ENCODE results near the gene MLIP. TPM values are rescaled to one million over a fixed set of nuclear protein-coding genes. Genes with fewer than 3 reads are reported as not detected.

Gene MLIP
- not detected for total RNA-seq (2021; fragmentation: NEBNext Ultra II Directional; extraction: Animal tissue kit (Norgen Biotek cat#: 25700))
- long read RNA-seq = 0 reads

GRCh38 chr6:54111341-54112045 is at the start of gene MLIP:
TSS of gene MLIP (plus strand) at chr6:54111443. CDS start at chr6:54111480, 37 bp downstream.
- no peak for TF ChIP-seq CTCF (IDR thresholded peaks at IDR 0.05)
- no peak for DNase-seq
- no peak within 1 kb of the TSS for H3K4me3 Mint-ChIP-seq
- no peak within 1 kb of the TSS for H3K27ac Mint-ChIP-seq
- H3K36me3 Mint-ChIP-seq (ENCODE audit: low read depth) = no peaks in the 10 kb centered on the region
- H3K4me1 Mint-ChIP-seq (ENCODE audit: low read depth) = no peaks in the 10 kb centered on the region
- no peaks in the 10 kb centered on the region for H3K9me3 Mint-ChIP-seq
- H3K27me3 Mint-ChIP-seq (ENCODE audit: insufficient read depth) = no peaks in the 10 kb centered on the region; the same call in 1 of the 2 replicates

DNA sequence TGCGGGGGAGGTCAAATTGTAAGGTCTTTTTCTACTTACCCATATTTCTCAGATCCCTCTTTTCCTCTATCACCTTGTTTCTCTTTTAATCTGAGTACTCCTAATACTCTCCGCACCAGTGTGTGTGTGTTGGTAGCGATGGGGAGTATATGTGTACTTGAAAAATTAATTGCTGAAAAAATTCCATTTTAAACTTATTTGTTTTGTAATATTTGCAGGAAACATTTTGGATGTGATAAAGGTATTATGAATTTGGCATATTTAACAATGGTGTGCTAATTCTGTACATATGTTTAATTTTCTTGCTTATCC is 48.1 kb upstream of the MLIP start:
- no peak for TF ChIP-seq CTCF (IDR thresholded peaks at IDR 0.05)
- Mint-ChIP-seq H3K36me3 (ENCODE audit: low read depth) (no peaks in the 10 kb centered on the region), H3K27ac (no peak overlapping the region), H3K4me1 (ENCODE audit: low read depth) (peaks cover 6% of the 10 kb centered on the region; the same call in 1 of the 2 replicates), H3K9me3 (no peaks in the 10 kb centered on the region), H3K27me3 (ENCODE audit: insufficient read depth) (peaks cover 3% of the 10 kb centered on the region), H3K4me3 (no peak overlapping the region)
- no peak for DNase-seq

GRCh38 chr6:54068694-54069093 is 42.5 kb upstream of the MLIP start:
- no peak for TF ChIP-seq CTCF (IDR thresholded peaks at IDR 0.05)
- Mint-ChIP-seq H3K9me3 (no peaks in the 10 kb centered on the region), H3K36me3 (ENCODE audit: low read depth) (no peaks in the 10 kb centered on the region), H3K4me3 (no peak overlapping the region), H3K27me3 (ENCODE audit: insufficient read depth) (peaks cover 3% of the 10 kb centered on the region), H3K27ac (no peak overlapping the region), H3K4me1 (ENCODE audit: low read depth) (no peaks in the 10 kb centered on the region)
- DNase-seq = no peak

- H3K9me3 Mint-ChIP-seq = no peaks in the 10 kb centered on the region
- TF ChIP-seq CTCF (IDR thresholded peaks at IDR 0.05) = no peak
- no peaks in the 10 kb centered on the region for H3K36me3 Mint-ChIP-seq (ENCODE audit: low read depth)
- no peaks in the 10 kb centered on the region; the same call in none of the 2 replicates for H3K27me3 Mint-ChIP-seq (ENCODE audit: insufficient read depth)
- H3K27ac Mint-ChIP-seq = no peak overlapping the region
- no peak for DNase-seq
- H3K4me1 Mint-ChIP-seq (ENCODE audit: low read depth) = no peaks in the 10 kb centered on the region
- H3K4me3 Mint-ChIP-seq = no peak overlapping the region
These were observed 41.2 kb upstream of the MLIP start for GRCh38 chr6:54070025-54070424.

GRCh38 chr6:54071821-54072340 is 39.4 kb upstream of the MLIP start:
- no peak for DNase-seq
- Mint-ChIP-seq H3K27ac (no peak overlapping the region), H3K4me3 (no peak overlapping the region), H3K4me1 (ENCODE audit: low read depth) (no peaks in the 10 kb centered on the region), H3K36me3 (ENCODE audit: low read depth) (no peaks in the 10 kb centered on the region), H3K9me3 (no peaks in the 10 kb centered on the region), H3K27me3 (ENCODE audit: insufficient read depth) (no peaks in the 10 kb centered on the region; the same call in 1 of the 2 replicates)
- TF ChIP-seq CTCF (IDR thresholded peaks at IDR 0.05) = no peak
